ENCODE results near the gene F11.

DNA sequence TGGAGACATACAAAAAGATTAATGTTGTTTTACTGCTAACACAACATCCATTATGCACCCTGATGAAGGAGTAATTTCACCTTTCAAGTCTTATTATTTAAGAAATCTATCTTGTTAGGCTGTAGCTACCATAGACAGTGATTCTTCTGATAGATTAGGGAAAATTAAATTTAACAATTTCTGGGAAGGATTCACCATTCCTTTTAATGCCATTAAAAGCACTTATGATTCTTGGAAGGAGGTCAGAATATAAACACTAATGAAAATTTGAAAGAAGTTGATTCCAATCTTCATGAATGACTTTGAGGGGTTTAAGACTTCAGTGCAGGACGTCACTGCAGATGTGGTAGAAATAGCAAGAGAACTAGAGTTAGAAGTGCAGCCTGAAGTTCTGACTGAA is 69.8 kb downstream of the F11 start:
- TF ChIP-seq, protein P1, sequence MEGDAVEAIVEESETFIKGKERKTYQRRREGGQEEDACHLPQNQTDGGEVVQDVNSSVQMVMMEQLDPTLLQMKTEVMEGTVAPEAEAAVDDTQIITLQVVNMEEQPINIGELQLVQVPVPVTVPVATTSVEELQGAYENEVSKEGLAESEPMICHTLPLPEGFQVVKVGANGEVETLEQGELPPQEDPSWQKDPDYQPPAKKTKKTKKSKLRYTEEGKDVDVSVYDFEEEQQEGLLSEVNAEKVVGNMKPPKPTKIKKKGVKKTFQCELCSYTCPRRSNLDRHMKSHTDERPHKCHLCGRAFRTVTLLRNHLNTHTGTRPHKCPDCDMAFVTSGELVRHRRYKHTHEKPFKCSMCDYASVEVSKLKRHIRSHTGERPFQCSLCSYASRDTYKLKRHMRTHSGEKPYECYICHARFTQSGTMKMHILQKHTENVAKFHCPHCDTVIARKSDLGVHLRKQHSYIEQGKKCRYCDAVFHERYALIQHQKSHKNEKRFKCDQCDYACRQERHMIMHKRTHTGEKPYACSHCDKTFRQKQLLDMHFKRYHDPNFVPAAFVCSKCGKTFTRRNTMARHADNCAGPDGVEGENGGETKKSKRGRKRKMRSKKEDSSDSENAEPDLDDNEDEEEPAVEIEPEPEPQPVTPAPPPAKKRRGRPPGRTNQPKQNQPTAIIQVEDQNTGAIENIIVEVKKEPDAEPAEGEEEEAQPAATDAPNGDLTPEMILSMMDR (IDR thresholded peaks at IDR 0.05; ENCODE audit: poor library complexity) = no peak
- TF ChIP-seq EZH2phosphoT487 (IDR thresholded peaks at IDR 0.05; ENCODE audit: low read depth, severe bottlenecking, unreplicated experiment) (no peak), EZH2 (IDR thresholded peaks at IDR 0.05; ENCODE audit: borderline replicate concordance) (no peak)
